ENCODE results near the gene PRDM5.

The PRDM5 gene

DNA sequence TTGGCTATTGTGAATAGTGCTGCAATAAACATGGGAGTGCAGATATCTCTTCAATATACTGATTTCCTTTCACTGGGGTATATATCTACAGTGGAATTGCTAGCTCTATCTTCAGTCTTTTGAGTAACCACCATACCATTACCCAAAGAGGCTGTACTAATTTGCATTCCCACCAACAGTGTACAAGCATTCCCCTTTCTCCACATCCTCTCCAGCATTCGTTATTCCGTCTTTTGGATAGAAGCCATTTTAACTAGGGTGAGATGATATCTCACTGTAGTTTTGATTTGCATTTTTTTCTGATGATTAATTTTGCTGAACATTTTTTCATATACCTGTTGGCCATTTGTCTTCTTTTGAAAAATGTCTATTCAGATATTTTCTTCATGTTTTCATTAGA lies 110.3 kb downstream of the PRDM5 start:
- no peak overlapping the region for H3K4me3 ChIP-seq (replicated peaks; ENCODE audit: low read depth, low read length)
- TF ChIP-seq, protein P1, sequence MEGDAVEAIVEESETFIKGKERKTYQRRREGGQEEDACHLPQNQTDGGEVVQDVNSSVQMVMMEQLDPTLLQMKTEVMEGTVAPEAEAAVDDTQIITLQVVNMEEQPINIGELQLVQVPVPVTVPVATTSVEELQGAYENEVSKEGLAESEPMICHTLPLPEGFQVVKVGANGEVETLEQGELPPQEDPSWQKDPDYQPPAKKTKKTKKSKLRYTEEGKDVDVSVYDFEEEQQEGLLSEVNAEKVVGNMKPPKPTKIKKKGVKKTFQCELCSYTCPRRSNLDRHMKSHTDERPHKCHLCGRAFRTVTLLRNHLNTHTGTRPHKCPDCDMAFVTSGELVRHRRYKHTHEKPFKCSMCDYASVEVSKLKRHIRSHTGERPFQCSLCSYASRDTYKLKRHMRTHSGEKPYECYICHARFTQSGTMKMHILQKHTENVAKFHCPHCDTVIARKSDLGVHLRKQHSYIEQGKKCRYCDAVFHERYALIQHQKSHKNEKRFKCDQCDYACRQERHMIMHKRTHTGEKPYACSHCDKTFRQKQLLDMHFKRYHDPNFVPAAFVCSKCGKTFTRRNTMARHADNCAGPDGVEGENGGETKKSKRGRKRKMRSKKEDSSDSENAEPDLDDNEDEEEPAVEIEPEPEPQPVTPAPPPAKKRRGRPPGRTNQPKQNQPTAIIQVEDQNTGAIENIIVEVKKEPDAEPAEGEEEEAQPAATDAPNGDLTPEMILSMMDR (IDR thresholded peaks at IDR 0.05; ENCODE audit: low read depth, low read length, missing control alignments) = no peak
- no peak for DNase-seq (ENCODE audit: extremely low read depth, low read depth)

DNA sequence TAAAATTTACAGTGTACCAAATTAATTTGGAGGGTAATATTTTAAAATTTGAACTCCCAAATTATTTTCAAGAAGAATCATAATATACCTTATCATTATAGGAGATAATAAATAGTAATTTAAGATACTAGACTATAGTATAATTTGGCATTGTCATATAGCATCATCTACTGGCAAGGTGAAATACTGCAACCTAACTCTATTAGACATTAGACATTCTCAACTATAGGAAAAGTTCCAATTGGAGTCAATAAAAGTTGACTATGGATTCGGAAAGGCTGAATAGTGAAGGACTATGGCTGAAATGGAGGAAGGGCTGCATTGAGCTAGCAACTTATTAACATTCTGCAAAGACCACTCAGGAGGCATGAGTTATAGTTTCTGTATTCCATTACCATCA lies 113.0 kb downstream of the PRDM5 start:
- TF ChIP-seq, protein P1 (IDR thresholded peaks at IDR 0.05; ENCODE audit: low read depth, low read length, missing control alignments) = peak; percentile 22
- DNase-seq (ENCODE audit: extremely low read depth, low read depth) = no peak
- no peak overlapping the region for H3K4me3 ChIP-seq (replicated peaks; ENCODE audit: low read depth, low read length)

DNA sequence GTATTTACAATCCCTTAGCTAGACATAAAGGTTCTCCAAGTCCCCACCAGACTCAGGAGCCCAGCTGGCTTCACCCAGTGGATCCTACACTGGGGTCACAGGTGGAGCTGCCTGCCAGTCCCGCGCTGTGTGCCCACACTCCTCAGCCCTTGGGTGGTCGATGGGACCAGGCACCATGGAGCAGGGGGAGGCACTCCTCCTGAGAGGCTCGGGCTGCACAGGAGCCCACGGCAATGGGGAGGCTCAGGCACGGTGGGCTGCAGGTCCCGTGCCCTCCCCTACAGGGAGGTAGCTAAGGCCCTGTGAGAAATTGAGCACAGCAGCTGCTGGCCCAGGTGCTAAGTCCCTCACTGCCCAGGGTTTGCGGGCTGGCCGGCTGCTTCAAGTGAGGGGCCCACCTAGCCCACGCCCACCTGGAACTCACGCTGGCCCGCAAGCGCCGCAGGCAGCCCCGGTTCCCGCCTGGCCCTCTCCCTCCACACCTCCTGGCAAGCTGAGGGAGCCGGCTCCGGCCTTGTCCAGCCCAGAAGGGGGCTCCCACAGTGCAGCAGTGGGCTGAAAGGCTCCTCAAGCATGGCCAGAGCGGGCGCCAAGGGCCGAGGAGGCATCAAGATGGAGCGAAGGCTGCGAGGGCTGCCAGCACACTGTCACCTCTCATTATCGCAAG lies 113.9 kb downstream of the PRDM5 start:
- DNase-seq (ENCODE audit: extremely low read depth, low read depth) = no peak
- H3K4me3 ChIP-seq (replicated peaks; ENCODE audit: low read depth, low read length) = no peak overlapping the region
- TF ChIP-seq, protein P1 (IDR thresholded peaks at IDR 0.05; ENCODE audit: low read depth, low read length, missing control alignments) = no peak

DNA sequence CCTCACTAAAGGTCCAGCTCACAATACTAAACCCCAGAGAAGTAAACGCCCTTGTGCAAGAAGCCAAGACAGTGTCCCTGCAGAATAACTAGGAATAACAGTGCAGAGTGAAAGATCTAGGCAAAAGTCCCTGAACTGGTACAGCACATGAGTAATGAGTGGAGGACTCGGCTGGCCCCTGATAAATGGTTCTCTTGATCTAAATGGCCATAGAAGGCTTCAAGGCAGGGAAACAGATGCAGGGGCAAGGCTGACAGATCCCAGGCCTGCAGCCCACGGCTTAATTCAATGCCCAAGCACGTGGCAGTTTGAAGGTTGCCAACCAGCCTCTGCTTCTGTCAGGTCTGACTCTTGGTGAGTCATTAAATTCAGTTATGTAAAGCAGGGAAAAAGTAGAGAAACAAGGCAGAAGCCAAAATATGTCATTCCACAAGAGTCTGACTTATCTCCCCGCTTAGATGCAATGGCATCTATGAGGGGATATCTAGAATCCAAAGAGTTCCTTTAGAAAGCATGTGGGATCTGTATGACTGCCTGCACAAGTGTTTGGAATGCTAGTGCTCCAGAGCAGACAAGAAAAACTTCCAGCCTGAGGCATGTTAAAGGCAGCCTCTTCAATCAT lies 121.3 kb downstream of the PRDM5 start:
- DNase-seq (ENCODE audit: extremely low read depth, low read depth) = no peak
- no peak overlapping the region for H3K4me3 ChIP-seq (replicated peaks; ENCODE audit: low read depth, low read length)
- TF ChIP-seq, protein P1 (IDR thresholded peaks at IDR 0.05; ENCODE audit: low read depth, low read length, missing control alignments) = no peak

DNA sequence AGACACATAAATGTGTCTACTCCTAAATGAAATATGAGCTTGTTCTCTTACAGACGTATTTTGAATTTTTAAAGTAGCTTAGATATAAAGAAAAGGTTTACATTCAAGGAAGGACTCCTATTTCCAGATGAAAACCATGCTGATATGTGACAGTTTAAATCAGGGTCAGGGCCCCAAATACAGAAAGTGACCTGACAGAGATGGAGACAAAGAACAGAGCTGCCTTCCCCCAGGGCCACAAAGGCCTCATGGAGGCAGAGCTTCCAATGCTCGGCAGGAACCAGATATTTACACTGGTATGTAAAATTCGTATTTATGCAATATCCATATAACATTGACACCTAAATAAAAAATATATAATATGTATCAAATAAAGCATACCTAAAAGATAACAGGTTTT lies 124.0 kb downstream of the PRDM5 start:
- no peak overlapping the region for H3K4me3 ChIP-seq (replicated peaks; ENCODE audit: low read depth, low read length)
- TF ChIP-seq, protein P1 (IDR thresholded peaks at IDR 0.05; ENCODE audit: low read depth, low read length, missing control alignments) = no peak
- no peak for DNase-seq (ENCODE audit: extremely low read depth, low read depth)

DNA sequence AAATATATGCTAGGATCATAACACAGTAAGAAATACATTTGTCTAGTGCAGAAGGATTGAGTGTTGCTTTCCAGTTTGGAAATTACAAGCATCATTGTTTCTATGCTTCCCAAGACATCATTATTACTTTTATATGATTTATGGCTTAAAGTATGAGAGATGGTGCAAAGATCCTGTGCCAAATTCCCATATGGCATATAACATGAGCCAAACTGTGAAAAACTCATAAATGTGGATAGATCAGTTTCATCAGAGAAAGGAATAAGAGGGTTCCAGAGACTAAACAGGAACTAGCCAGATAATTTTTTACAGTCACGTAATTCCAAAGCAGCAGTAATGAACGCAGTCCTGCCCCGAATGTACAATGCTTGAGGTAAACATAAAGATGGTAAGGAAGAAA lies 126.3 kb downstream of the PRDM5 start:
- H3K4me3 ChIP-seq (replicated peaks; ENCODE audit: low read depth, low read length) = no peak overlapping the region
- DNase-seq (ENCODE audit: extremely low read depth, low read depth) = no peak
- TF ChIP-seq, protein P1 (IDR thresholded peaks at IDR 0.05; ENCODE audit: low read depth, low read length, missing control alignments) = no peak

All from HFF-Myc (cell line).